ACC112 (cell line): Measurements from ENCODE around the gene HYDIN.
A peak's percentile ranks its signal among the peaks of the same experiment; 100 is the strongest.

Experiments
- H2AFZ ChIP-seq: fragments of 200-600 bp; sonication (generic); one replicate; pipeline ENCODE4 v1.6.0; 2017; ENCODE audit warnings: antibody characterized with exemption, low read length; ENCODE audit not compliant: unreplicated experiment
- H3K27ac ChIP-seq: fragments of 200-600 bp; sonication (generic); 2 replicates; pipeline ENCODE4 v1.5.1; 2014; ENCODE audit warnings: low read depth, mild to moderate bottlenecking, antibody characterized with exemption, low read length, moderate library complexity
- H3K27me3 ChIP-seq: fragments of 200-600 bp; sonication (generic); 2 replicates; pipeline ENCODE4 v1.6.1; 2014; ENCODE audit warnings: mild to moderate bottlenecking, antibody characterized with exemption, low read length, moderate library complexity, mixed read lengths; ENCODE audit not compliant: insufficient read depth
- H3K36me3 ChIP-seq: fragments of 200-600 bp; sonication (generic); 2 replicates; pipeline ENCODE4 v1.6.1; 2016; ENCODE audit warnings: mild to moderate bottlenecking, antibody characterized with exemption, low read length, moderate library complexity, mixed read lengths; ENCODE audit not compliant: insufficient read depth
- H3K4me1 ChIP-seq: fragments of 200-600 bp; sonication (generic); one replicate; pipeline ENCODE4 v1.6.1; 2016; ENCODE audit warnings: low read length, mixed read lengths; ENCODE audit not compliant: insufficient read depth, unreplicated experiment, control insufficient read depth
- H3K4me3 ChIP-seq: fragments of 200-600 bp; sonication (generic); 2 replicates; pipeline ENCODE4 v1.5.1; 2014; ENCODE audit warnings: mild to moderate bottlenecking, low read depth, low read length
- H3K79me2 ChIP-seq: fragments of 200-600 bp; sonication (generic); one replicate; pipeline ENCODE4 v1.6.0; 2016; ENCODE audit warnings: low read length; ENCODE audit not compliant: control insufficient read depth, unreplicated experiment, insufficient read depth

Gene HYDIN

DNA sequence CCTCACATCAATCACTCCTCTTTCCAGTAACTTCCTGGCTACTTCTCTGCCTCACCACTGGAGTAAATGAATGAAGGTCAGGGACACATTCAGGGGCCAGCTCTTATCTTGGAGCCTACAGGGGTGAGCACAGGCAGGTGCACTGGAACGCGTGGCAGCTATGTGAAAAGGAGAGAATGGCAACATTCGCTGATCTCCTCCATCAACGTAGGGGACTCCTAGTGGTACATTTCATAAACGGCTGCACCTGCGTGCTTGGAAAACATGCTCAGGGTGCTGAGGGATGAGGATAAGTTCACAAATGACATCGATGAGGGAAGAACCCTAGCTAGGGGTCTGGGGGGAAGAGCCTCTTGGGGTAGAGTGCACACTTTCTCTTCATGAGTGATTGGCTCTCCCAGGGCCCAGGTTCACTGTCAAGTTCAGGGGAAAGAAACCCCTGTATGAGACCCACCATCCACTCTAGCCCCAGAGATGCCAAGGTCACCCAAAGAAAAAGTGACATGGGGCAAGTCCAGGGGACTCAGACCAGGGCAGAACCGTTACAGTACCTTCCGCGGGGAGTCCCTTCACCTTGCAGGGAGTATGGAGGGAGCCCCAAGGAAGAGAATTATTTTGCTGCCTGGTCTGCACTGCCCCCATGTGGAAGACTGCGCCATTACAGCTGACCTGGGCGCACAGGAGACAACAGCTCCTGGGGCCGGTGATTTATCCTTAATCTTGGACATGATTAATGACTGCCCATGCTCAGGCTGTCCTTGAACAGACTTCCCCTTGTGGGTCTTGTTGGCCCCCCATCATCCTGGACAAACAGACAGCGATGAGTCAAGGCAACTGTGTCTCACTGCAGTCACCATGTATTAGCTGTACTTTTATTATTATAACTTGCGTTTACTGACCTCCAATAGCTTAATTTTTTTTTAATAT lies 459.6 kb downstream of the HYDIN start:
- Histone ChIP-seq H3K4me1 (peaks cover 39% of the 10 kb centered on the region), H3K4me3 (no peak overlapping the region), H3K27ac (no peak overlapping the region), H3K79me2 (no peaks in the 10 kb centered on the region), H3K36me3 (peaks cover 18% of the 10 kb centered on the region; the same call in 1 of the 2 replicates), H3K27me3 (no peaks in the 10 kb centered on the region), H2AFZ (no peak overlapping the region)

DNA sequence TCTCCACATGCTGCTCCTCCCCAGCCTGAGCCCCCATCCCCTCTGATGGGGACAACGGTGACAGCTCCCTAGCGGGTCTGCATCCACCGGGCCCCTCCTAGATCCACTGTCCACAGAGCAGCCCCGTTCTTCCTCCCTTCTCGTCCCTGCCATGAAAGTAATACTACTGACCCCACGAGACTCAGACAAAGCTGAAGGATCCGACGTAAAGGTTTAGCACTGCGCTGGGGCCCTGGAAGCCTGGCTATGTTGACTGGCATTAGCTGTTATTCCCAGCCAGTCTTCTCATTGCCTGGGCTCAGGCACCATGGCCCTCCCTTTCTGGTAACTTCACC lies 460.3 kb downstream of the HYDIN start:
- no peak overlapping the region for H3K4me3 ChIP-seq
- peaks cover 39% of the 10 kb centered on the region for H3K4me1 ChIP-seq
- no peaks in the 10 kb centered on the region for H3K27me3 ChIP-seq
- H3K79me2 ChIP-seq: no peaks in the 10 kb centered on the region
- H2AFZ ChIP-seq: no peak overlapping the region
- H3K36me3 ChIP-seq: peaks cover 18% of the 10 kb centered on the region; the same call in 1 of the 2 replicates
- H3K27ac ChIP-seq: no peak overlapping the region

- Histone ChIP-seq H3K4me3 (no peak overlapping the region), H3K27me3 (no peaks in the 10 kb centered on the region), H3K79me2 (no peaks in the 10 kb centered on the region), H2AFZ (no peak overlapping the region), H3K4me1 (peaks cover 39% of the 10 kb centered on the region), H3K36me3 (peaks cover 18% of the 10 kb centered on the region; the same call in 1 of the 2 replicates), H3K27ac (no peak overlapping the region)
Observed at GRCh38 chr16:70769761-70770160, 460.8 kb downstream of the HYDIN start.

DNA sequence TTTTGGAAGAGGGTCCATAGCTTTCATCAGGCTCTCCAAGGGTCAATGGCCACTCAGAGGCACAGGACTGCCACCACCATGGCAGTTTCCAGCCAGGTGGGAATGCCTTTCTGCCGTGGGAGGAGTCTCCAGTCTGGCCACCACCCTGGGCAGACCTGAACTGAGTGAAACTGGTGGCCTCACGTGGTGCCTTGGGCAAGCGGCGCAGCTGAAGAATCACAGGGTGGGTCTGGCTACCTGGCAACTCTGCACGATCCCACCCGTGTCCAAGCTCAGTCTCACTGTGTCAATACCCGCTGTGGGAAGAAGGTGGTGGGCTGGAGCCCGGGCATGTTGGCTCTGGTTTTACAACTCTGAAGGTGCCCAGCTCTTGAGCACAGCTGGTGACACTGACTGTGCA lies 461.4 kb downstream of the HYDIN start:
- Histone ChIP-seq H3K4me1 (peaks cover 39% of the 10 kb centered on the region), H2AFZ (no peak overlapping the region), H3K36me3 (peaks cover 18% of the 10 kb centered on the region; the same call in 1 of the 2 replicates), H3K27ac (no peak overlapping the region), H3K79me2 (no peaks in the 10 kb centered on the region), H3K27me3 (no peaks in the 10 kb centered on the region), H3K4me3 (no peak overlapping the region)

- no peak overlapping the region for H2AFZ ChIP-seq
- no peaks in the 10 kb centered on the region for H3K27me3 ChIP-seq
- no peaks in the 10 kb centered on the region for H3K79me2 ChIP-seq
- H3K36me3 ChIP-seq: peaks cover 16% of the 10 kb centered on the region; the same call in 1 of the 2 replicates
- peaks cover 37% of the 10 kb centered on the region for H3K4me1 ChIP-seq
- H3K27ac ChIP-seq: peak overlapping the region; percentile 27; the same call in 1 of the 2 replicates
- H3K4me3 ChIP-seq: no peak overlapping the region
Observed at GRCh38 chr16:70768203-70768580, 462.3 kb downstream of the HYDIN start.

DNA sequence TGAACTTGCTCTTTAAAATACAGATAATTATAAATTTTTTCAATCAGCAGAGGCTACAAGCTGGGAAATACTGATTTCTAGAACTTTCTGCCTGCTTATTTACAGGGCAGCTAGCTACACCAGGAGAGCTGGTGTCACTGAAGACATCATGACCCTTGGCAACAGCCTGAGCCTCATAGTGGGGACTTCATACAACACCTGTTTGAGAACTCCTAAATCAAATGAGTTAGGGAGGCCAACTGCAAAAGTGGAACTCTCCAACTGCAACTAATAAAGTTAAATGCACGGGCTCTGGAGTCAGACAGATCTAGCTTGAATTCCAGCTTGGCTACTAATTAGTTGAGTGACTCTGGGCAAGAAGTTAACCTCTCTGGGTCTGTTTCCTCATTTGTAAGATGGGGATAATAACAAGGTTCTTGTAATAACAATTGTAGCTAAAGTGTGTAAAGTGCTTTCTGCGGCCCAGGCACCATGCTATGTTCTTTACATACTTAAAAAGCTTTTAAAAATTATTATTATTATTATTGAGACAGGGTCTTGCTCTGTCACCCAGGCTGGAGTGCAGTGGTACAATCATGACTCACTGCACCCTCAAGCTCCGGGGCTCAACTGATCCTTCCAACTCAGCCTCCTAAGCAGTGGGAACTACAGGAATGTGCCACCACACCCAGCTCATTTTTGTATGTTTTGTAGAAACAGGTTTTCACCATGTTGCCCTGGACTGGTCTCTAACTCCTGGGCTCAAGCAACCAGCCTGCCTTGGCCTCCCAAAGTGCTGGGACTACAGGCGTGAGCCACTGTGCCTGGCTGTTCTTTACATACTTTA lies 462.9 kb downstream of the HYDIN start:
- Histone ChIP-seq H3K27me3 (no peaks in the 10 kb centered on the region), H3K36me3 (peaks cover 14% of the 10 kb centered on the region; the same call in 1 of the 2 replicates), H2AFZ (no peak overlapping the region), H3K4me3 (no peak overlapping the region), H3K27ac (peak overlapping the region; percentile 27; the same call in 1 of the 2 replicates), H3K79me2 (no peaks in the 10 kb centered on the region), H3K4me1 (peaks cover 31% of the 10 kb centered on the region)

GRCh38 chr16:70766658-70767057 lies 463.9 kb downstream of the HYDIN start:
- Histone ChIP-seq H2AFZ (no peak overlapping the region), H3K4me3 (no peak overlapping the region), H3K4me1 (peaks cover 24% of the 10 kb centered on the region), H3K36me3 (peaks cover 12% of the 10 kb centered on the region; the same call in 1 of the 2 replicates), H3K27me3 (no peaks in the 10 kb centered on the region), H3K27ac (no peak overlapping the region), H3K79me2 (no peaks in the 10 kb centered on the region)

- H2AFZ ChIP-seq: no peak overlapping the region
- H3K79me2 ChIP-seq: no peaks in the 10 kb centered on the region
- H3K4me3 ChIP-seq: no peak overlapping the region
- peaks cover 11% of the 10 kb centered on the region; the same call in 1 of the 2 replicates for H3K36me3 ChIP-seq
- H3K27ac ChIP-seq: no peak overlapping the region
- peaks cover 26% of the 10 kb centered on the region for H3K4me1 ChIP-seq
- H3K27me3 ChIP-seq: no peaks in the 10 kb centered on the region
Observed at GRCh38 chr16:70766176-70766575, 464.3 kb downstream of the HYDIN start.

DNA sequence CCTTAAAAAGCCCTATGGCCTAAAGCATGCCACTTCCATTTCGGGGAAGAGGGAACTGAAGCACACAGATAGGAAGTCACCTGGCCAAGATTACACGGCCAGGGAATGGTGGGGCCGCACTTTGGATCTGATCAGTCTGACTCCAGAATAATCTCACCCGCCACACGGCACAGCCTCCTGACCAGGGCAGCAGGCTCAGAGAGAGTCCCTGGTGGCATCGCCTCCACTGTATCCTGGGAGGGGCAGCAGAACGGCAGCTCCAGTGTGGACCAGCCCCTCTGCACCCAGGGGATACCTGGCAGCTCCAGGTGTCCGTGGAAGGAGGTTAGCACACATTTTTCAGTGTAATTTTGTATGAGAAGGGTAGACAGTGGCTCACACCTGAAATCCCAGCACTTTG lies 465.0 kb downstream of the HYDIN start:
- no peak overlapping the region for H3K4me3 ChIP-seq
- H2AFZ ChIP-seq: no peak overlapping the region
- H3K27me3 ChIP-seq: no peaks in the 10 kb centered on the region
- H3K36me3 ChIP-seq: peaks cover 7% of the 10 kb centered on the region; the same call in 1 of the 2 replicates
- H3K27ac ChIP-seq: no peak overlapping the region
- no peaks in the 10 kb centered on the region for H3K79me2 ChIP-seq
- H3K4me1 ChIP-seq: peaks cover 26% of the 10 kb centered on the region

DNA sequence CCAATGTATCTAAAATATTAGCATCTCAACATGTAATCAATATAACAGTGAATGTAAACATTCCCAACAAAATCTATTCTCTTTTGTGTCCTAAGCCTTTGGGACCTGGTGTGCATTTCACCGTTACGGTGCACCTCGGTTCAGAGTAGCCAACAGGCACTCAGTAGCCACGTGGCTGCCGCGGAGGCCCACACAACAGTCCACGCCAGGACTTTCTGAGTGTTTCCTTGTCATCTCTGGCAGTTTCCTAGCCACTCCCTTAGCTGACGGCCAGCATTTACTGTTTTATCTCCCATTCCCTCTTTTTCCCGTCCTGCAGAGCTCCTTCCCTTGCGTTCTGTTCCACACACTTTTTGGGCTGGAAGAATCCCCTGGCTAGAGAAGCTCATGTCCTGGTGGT lies 465.9 kb downstream of the HYDIN start:
- Histone ChIP-seq H3K27ac (no peak overlapping the region), H2AFZ (no peak overlapping the region), H3K27me3 (no peaks in the 10 kb centered on the region), H3K4me3 (no peak overlapping the region), H3K4me1 (peaks cover 34% of the 10 kb centered on the region), H3K79me2 (no peaks in the 10 kb centered on the region), H3K36me3 (peaks cover 3% of the 10 kb centered on the region; the same call in 1 of the 2 replicates)
